ENCODE measurements around the gene ACVRL1. TPM values are rescaled to one million over a fixed set of nuclear protein-coding genes. Genes with fewer than 3 reads are reported as not detected.
A peak's percentile ranks its signal among the peaks of the same experiment; 100 is the strongest.

Gene ACVRL1
- total and polyA plus RNA-seq, 4 donors: 76.1 to 186 (median 115) TPM

DNA sequence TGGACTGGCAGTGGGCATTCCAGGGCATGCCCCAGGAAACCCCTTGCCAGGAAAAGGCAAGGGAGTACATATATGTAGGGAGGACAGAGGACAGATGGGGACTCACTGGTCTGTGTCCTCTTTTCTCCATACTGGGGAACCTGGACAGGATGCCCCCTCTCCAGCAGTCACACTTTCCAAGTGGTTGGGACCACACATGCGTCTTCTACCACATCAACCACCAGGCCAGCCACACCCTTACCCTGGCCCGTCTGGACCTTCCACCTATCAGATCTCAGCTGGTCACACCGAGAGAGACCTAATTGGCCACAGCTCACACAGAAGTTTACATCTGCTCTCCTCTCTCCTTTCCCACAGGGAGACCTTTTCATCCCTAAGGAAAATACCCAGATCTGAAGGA, 11.1 kb upstream of the ACVRL1 start:
- DNase-seq (no peak), ATAC-seq (ENCODE audit: insufficient read depth, low FRiP score) (no peak)
- Histone ChIP-seq H3K4me1 (ENCODE audit: control insufficient read depth in 5 of 5, insufficient read depth in 5 of 5, low read length in 5 of 5) (peaks cover 0 to 11% (median 0%) of the 10 kb centered on the region in 5 donors), H3K9me3 (ENCODE audit: control insufficient read depth in 4 of 4, insufficient read depth in 3 of 4, low read length in 3 of 4) (no peaks in the 10 kb centered on the region), H3K27me3 (ENCODE audit: control insufficient read depth in 3 of 3, insufficient read depth in 3 of 3, low read length in 2 of 3) (no peaks in the 10 kb centered on the region), H3K9ac (ENCODE audit: insufficient read depth in 1 of 2, low read length in 2 of 2) (no peak overlapping the region), H3K27ac (ENCODE audit: low read depth in 1 of 2, low read length in 1 of 2) (peak overlapping the region in 1 of 2 donors; percentile 86), H3K36me3 (ENCODE audit: control insufficient read depth in 4 of 4, insufficient read depth in 4 of 4, low read length in 4 of 4) (no peaks in the 10 kb centered on the region), H3K4me3 (no peak overlapping the region)
- 58 to 71% methylated on average over 3 of the region's 3 CpGs for WGBS, 2 donors
- TF ChIP-seq, protein P1, sequence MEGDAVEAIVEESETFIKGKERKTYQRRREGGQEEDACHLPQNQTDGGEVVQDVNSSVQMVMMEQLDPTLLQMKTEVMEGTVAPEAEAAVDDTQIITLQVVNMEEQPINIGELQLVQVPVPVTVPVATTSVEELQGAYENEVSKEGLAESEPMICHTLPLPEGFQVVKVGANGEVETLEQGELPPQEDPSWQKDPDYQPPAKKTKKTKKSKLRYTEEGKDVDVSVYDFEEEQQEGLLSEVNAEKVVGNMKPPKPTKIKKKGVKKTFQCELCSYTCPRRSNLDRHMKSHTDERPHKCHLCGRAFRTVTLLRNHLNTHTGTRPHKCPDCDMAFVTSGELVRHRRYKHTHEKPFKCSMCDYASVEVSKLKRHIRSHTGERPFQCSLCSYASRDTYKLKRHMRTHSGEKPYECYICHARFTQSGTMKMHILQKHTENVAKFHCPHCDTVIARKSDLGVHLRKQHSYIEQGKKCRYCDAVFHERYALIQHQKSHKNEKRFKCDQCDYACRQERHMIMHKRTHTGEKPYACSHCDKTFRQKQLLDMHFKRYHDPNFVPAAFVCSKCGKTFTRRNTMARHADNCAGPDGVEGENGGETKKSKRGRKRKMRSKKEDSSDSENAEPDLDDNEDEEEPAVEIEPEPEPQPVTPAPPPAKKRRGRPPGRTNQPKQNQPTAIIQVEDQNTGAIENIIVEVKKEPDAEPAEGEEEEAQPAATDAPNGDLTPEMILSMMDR (IDR thresholded peaks at IDR 0.05; ENCODE audit: control extremely low read depth, extremely low read depth): no peak

DNA sequence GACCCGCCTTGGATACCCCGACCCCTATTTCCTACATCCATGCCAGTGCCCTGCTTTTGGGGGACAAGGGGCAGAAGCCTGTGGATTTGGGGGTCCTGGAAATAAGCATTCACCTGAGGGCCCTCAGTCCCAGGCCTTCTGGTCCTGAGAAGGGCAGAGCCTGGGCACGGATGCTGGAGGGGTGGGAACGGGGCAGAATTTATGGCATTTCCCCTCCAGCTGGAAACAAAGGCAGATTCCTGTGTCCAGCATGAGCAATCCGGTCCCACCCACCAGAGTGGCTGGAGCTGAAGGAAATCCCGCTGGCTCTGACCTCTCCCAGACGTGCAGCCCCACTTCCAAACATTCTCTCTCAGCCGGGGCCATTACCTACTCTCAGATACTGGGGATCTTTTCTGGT, 10.1 kb upstream of the ACVRL1 start:
- ATAC-seq (ENCODE audit: insufficient read depth, low FRiP score): peak; percentile 37
- Histone ChIP-seq H3K9ac (ENCODE audit: insufficient read depth in 1 of 2, low read length in 2 of 2) (no peak overlapping the region), H3K4me3 (no peak overlapping the region), H3K27ac (ENCODE audit: low read depth in 1 of 2, low read length in 1 of 2) (peak overlapping the region; percentile 64 to 89), H3K4me1 (ENCODE audit: control insufficient read depth in 5 of 5, insufficient read depth in 5 of 5, low read length in 5 of 5) (peaks cover 0 to 11% (median 0%) of the 10 kb centered on the region in 5 donors), H3K36me3 (ENCODE audit: control insufficient read depth in 4 of 4, insufficient read depth in 4 of 4, low read length in 4 of 4) (no peaks in the 10 kb centered on the region), H3K9me3 (ENCODE audit: control insufficient read depth in 4 of 4, insufficient read depth in 3 of 4, low read length in 3 of 4) (no peaks in the 10 kb centered on the region), H3K27me3 (ENCODE audit: control insufficient read depth in 3 of 3, insufficient read depth in 3 of 3, low read length in 2 of 3) (no peaks in the 10 kb centered on the region)
- TF ChIP-seq, protein P1 (IDR thresholded peaks at IDR 0.05; ENCODE audit: control extremely low read depth, extremely low read depth): no peak
- DNase-seq: no peak
- 64 to 80% methylated on average over 8 of the region's 8 CpGs for WGBS, 2 donors

DNA sequence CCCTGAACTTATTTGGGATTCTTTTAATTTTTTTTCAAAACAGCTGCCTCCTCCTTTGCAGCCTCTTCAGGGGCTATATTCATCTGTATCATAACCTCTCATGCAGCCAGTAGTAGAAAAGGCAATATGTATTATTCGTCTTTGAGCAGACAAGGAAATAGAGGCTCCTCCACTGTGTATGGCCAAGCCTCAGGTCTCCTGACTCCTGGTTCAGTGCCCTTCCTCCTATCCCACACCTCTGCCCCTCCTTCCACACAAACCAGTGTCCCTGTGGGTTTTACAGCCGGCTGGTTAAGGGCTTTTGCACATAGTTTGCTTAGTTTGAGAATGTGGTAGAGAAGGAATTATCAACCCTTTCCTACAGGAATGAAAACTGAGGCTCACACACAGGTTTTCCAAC, 8.8 kb upstream of the ACVRL1 start:
- 68 to 82% methylated on average over 2 of the region's 2 CpGs for WGBS, 2 donors

More for the DNA sequence above, 8.8 kb upstream of the ACVRL1 start:
- Histone ChIP-seq H3K4me1 (ENCODE audit: control insufficient read depth in 5 of 5, insufficient read depth in 5 of 5, low read length in 5 of 5) (peaks cover 0 to 14% (median 0%) of the 10 kb centered on the region in 5 donors), H3K9ac (ENCODE audit: insufficient read depth in 1 of 2, low read length in 2 of 2) (no peak overlapping the region), H3K27me3 (ENCODE audit: control insufficient read depth in 3 of 3, insufficient read depth in 3 of 3, low read length in 2 of 3) (no peaks in the 10 kb centered on the region), H3K36me3 (ENCODE audit: control insufficient read depth in 4 of 4, insufficient read depth in 4 of 4, low read length in 4 of 4) (no peaks in the 10 kb centered on the region), H3K27ac (ENCODE audit: low read depth in 1 of 2, low read length in 1 of 2) (peak overlapping the region in 1 of 2 donors; percentile 71), H3K4me3 (no peak overlapping the region), H3K9me3 (ENCODE audit: control insufficient read depth in 4 of 4, insufficient read depth in 3 of 4, low read length in 3 of 4) (no peaks in the 10 kb centered on the region)
- ATAC-seq (ENCODE audit: insufficient read depth, low FRiP score) (no peak), DNase-seq (no peak)
- TF ChIP-seq, protein P1 (IDR thresholded peaks at IDR 0.05; ENCODE audit: control extremely low read depth, extremely low read depth): no peak
